ENCODE data around the gene STPG1. TPM values are rescaled to one million over a fixed set of nuclear protein-coding genes. Genes with fewer than 3 reads are reported as not detected.

Gene STPG1
- total and polyA plus RNA-seq, 2 of the 13 experiments (the other 11 are each of a cell fraction or from before 2014, with no cell fraction given): 3.4 to 4.3 TPM

DNA sequence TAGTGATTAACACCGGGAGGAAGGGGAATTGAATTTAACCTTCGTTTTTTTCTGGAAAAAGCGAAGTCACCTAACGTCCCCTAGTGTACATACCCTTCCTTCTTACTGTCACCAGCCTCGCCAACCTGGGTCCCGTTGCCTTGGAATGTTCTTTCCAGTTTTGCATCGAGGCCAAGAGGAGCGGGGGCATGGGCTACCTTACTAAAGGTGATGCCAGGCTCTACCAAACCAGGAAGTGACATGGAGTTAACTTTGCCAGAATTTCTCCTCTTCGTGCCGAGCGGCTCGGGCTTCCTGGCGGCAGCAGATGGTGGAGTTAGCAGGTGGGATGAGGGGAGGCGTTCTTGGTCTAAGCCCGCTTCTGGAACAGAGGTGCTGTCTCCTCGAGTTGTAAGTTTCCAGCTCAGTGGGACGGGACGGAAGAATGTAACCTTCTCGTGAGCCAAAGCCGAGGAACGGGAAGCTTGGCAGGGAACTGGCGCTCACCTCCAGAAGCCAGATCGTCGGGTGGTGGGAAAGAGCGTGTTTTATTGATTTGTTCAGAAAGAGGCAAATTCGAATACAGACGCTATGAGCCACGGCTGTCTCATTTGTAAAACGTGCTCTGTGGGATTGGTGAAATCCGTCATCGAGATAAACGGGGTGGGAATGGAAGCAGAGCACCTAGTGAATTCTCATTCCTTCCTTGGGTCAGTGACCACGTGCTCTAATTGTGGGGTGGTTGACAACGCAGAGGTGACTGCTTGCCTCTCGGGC is 2.5 kb upstream of the STPG1 start (continued):
- no peak for TF ChIP-seq SRF (IDR thresholded peaks at IDR 0.05; ENCODE audit: low read depth, low read length)
- TF ChIP-seq ZNF296 (CRISPR knock-in tag; conservative IDR thresholded peaks at IDR 0.05): no peak
- peak; percentile 61 for TF ChIP-seq ELF4 (CRISPR knock-in tag; IDR thresholded peaks at IDR 0.05; ENCODE audit: borderline replicate concordance)
- no peak for TF ChIP-seq PLRG1 (conservative IDR thresholded peaks at IDR 0.05)
- TF ChIP-seq TEAD3 (CRISPR knock-in tag; optimal IDR thresholded peaks at IDR 0.05; ENCODE audit: borderline replicate concordance): no peak
- no peak for TF ChIP-seq ZHX1 (CRISPR knock-in tag; IDR thresholded peaks at IDR 0.05; ENCODE audit: low read depth)
- no peak for TF ChIP-seq RBAK (CRISPR knock-in tag; IDR thresholded peaks at IDR 0.05)
- TF ChIP-seq, protein P1, sequence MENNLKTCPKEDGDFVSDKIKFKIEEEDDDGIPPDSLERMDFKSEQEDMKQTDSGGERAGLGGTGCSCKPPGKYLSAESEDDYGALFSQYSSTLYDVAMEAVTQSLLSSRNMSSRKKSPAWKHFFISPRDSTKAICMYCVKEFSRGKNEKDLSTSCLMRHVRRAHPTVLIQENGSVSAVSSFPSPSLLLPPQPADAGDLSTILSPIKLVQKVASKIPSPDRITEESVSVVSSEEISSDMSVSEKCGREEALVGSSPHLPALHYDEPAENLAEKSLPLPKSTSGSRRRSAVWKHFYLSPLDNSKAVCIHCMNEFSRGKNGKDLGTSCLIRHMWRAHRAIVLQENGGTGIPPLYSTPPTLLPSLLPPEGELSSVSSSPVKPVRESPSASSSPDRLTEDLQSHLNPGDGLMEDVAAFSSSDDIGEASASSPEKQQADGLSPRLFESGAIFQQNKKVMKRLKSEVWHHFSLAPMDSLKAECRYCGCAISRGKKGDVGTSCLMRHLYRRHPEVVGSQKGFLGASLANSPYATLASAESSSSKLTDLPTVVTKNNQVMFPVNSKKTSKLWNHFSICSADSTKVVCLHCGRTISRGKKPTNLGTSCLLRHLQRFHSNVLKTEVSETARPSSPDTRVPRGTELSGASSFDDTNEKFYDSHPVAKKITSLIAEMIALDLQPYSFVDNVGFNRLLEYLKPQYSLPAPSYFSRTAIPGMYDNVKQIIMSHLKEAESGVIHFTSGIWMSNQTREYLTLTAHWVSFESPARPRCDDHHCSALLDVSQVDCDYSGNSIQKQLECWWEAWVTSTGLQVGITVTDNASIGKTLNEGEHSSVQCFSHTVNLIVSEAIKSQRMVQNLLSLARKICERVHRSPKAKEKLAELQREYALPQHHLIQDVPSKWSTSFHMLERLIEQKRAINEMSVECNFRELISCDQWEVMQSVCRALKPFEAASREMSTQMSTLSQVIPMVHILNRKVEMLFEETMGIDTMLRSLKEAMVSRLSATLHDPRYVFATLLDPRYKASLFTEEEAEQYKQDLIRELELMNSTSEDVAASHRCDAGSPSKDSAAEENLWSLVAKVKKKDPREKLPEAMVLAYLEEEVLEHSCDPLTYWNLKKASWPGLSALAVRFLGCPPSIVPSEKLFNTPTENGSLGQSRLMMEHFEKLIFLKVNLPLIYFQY (CRISPR knock-in tag; IDR thresholded peaks at IDR 0.05; ENCODE audit: borderline replicate concordance): no peak
- no peak for TF ChIP-seq ZNF451 (CRISPR knock-in tag; IDR thresholded peaks at IDR 0.05)
- TF ChIP-seq TRIM24 (CRISPR knock-in tag; IDR thresholded peaks at IDR 0.05): no peak
- TF ChIP-seq, protein P2, sequence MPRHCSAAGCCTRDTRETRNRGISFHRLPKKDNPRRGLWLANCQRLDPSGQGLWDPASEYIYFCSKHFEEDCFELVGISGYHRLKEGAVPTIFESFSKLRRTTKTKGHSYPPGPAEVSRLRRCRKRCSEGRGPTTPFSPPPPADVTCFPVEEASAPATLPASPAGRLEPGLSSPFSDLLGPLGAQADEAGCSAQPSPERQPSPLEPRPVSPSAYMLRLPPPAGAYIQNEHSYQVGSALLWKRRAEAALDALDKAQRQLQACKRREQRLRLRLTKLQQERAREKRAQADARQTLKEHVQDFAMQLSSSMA (CRISPR knock-in tag; IDR thresholded peaks at IDR 0.05): no peak
- TF ChIP-seq GTF3A (CRISPR knock-in tag; conservative IDR thresholded peaks at IDR 0.05): no peak
- peak; percentile 44 for TF ChIP-seq MNT (IDR thresholded peaks at IDR 0.05)
- TF ChIP-seq TFDP2 (CRISPR knock-in tag; IDR thresholded peaks at IDR 0.05): no peak
- no peak for TF ChIP-seq ZNF230 (CRISPR knock-in tag; IDR thresholded peaks at IDR 0.05)
- TF ChIP-seq NFKBIZ (CRISPR knock-in tag; IDR thresholded peaks at IDR 0.05): no peak
- no peak for TF ChIP-seq AHR (CRISPR knock-in tag; IDR thresholded peaks at IDR 0.05)
- no peak for TF ChIP-seq ZFP36 (IDR thresholded peaks at IDR 0.05; ENCODE audit: borderline replicate concordance, low read depth, low read length, partially characterized antibody)
- TF ChIP-seq ZNF589 (CRISPR knock-in tag; conservative IDR thresholded peaks at IDR 0.05): no peak
- TF ChIP-seq JDP2 (CRISPR knock-in tag; IDR thresholded peaks at IDR 0.05; ENCODE audit: borderline replicate concordance): no peak

Data from HepG2 (cell line).